HepG2 (cell line): Measurements from ENCODE around the gene FAAP20.

Experiments
- AKAP8 ChIP-seq: sonication (generic); formaldehyde crosslinking; IDR thresholded peaks from 2 replicates; pipeline ENCODE4 v1.5.1; 2020; ENCODE audit warnings: mild to moderate bottlenecking, missing genetic modification reagents
- CTCF ChIP-seq: sonication (generic); formaldehyde crosslinking; IDR thresholded peaks from 2 replicates; pipeline ENCODE4 v1.5.0; 2020; ENCODE audit warnings: mild to moderate bottlenecking, missing genetic modification reagents, moderate library complexity
- FOXK1 ChIP-seq: sonication (generic); formaldehyde crosslinking; IDR thresholded peaks from 2 replicates; pipeline ENCODE4 v1.4.0; 2020; ENCODE audit warnings: low read depth, missing genetic modification reagents, borderline replicate concordance
- HNRNPL ChIP-seq: fragments of 200-400 bp; formaldehyde crosslinking; IDR thresholded peaks from 2 replicates; pipeline ENCODE4 v1.6.1; 2017; ENCODE audit warnings: mild to moderate bottlenecking, low read depth, low read length
- MAFK ChIP-seq, 2 experiments: IDR thresholded peaks in 1 of 2; conservative IDR thresholded peaks in 1 of 2; 2 replicates each; pipeline ENCODE4 v1.6.1; 2011; ENCODE audit warnings: improper control_type of control experiment in 2 of 2, low read length in 2 of 2
- SNRNP70 ChIP-seq: fragments of 200-400 bp; formaldehyde crosslinking; IDR thresholded peaks from 2 replicates; pipeline ENCODE4 v1.6.1; 2017; ENCODE audit warnings: mild to moderate bottlenecking, low read depth, low read length, moderate library complexity
- TMF1 ChIP-seq: sonication (generic); formaldehyde crosslinking; IDR thresholded peaks from 2 replicates; pipeline ENCODE4 v1.8.1; 2022; ENCODE audit warnings: low read depth, missing genetic modification reagents
- ZBTB42 ChIP-seq: sonication (generic); formaldehyde crosslinking; IDR thresholded peaks from 2 replicates; pipeline ENCODE4 v1.5.0; 2020; ENCODE audit warnings: mild to moderate bottlenecking, missing genetic modification reagents
- ZFP1 ChIP-seq: IDR thresholded peaks from 2 replicates; pipeline ENCODE4 v1.6.1; 2016
- ZNF12 ChIP-seq: sonication (generic); formaldehyde crosslinking; IDR thresholded peaks from 2 replicates; pipeline ENCODE4 v1.5.0; 2020; ENCODE audit warnings: missing genetic modification reagents
- ZNF589 ChIP-seq: sonication (generic); formaldehyde crosslinking; conservative IDR thresholded peaks from 2 replicates; pipeline ENCODE4 v1.8.0; 2022; ENCODE audit warnings: mild to moderate bottlenecking, moderate library complexity, missing genetic modification reagents
- ZNF879 ChIP-seq: sonication (generic); formaldehyde crosslinking; IDR thresholded peaks from 2 replicates; pipeline ENCODE4 v1.8.1; 2023; ENCODE audit warnings: missing genetic modification reagents

GRCh38 chr1:2155788-2156187 lies 38.8 kb downstream of the FAAP20 start:
- TF ChIP-seq ZNF12 (no peak), ZBTB42 (CRISPR knock-in tag) (no peak), ZFP1 (CRISPR knock-in tag) (no peak), HNRNPL (no peak), TMF1 (no peak), CTCF (CRISPR knock-in tag) (no peak), AKAP8 (no peak), MAFK (conservative IDR thresholded peaks at IDR 0.05 in 1 of 2, IDR thresholded peaks at IDR 0.05 in 1 of 2; ENCODE audit: low read length in 2 of 2) (no peak), ZNF879 (CRISPR knock-in tag) (no peak), ZNF589 (CRISPR knock-in tag) (no peak), FOXK1 (CRISPR knock-in tag) (no peak), SNRNP70 (no peak)
